ENCODE measurements around the gene SLC13A4. TPM values are rescaled to one million over a fixed set of nuclear protein-coding genes. Genes with fewer than 3 reads are reported as not detected.

SLC13A4 gene
- total RNA-seq, 1 donor from 2014 or later, result 5.2 TPM

GRCh38 chr7:135768467-135768866, 40.5 kb upstream of the SLC13A4 start:
- Mint-ChIP-seq H3K4me3 (no peak overlapping the region), H3K27me3 (peaks cover 12% of the 10 kb centered on the region), H3K27ac (no peak overlapping the region), H3K36me3 (no peaks in the 10 kb centered on the region), H3K4me1 (ENCODE audit: unreplicated experiment) (peaks cover 17% of the 10 kb centered on the region), H3K9me3 (no peaks in the 10 kb centered on the region)
- peak; percentile 15 for DNase-seq (ENCODE audit: extremely low spot score, unreplicated experiment)
- no peak for TF ChIP-seq CTCF (conservative IDR thresholded peaks at IDR 0.05)

- H3K9me3 Mint-ChIP-seq, result no peaks in the 10 kb centered on the region
- no peak overlapping the region for H3K27ac Mint-ChIP-seq
- H3K4me1 Mint-ChIP-seq (ENCODE audit: unreplicated experiment), result peaks cover 13% of the 10 kb centered on the region
- DNase-seq (ENCODE audit: extremely low spot score, unreplicated experiment), result peak; percentile 27
- no peak overlapping the region for H3K4me3 Mint-ChIP-seq
- TF ChIP-seq CTCF (conservative IDR thresholded peaks at IDR 0.05), result no peak
- no peaks in the 10 kb centered on the region for H3K36me3 Mint-ChIP-seq
- H3K27me3 Mint-ChIP-seq, result peaks cover 12% of the 10 kb centered on the region
These were observed 40.1 kb upstream of the SLC13A4 start for GRCh38 chr7:135768064-135768463.

- DNase-seq (ENCODE audit: extremely low spot score, unreplicated experiment), result no peak
- H3K9me3 Mint-ChIP-seq, result peaks cover 5% of the 10 kb centered on the region
- no peak overlapping the region for H3K4me3 Mint-ChIP-seq
- no peak overlapping the region for H3K27ac Mint-ChIP-seq
- no peaks in the 10 kb centered on the region for H3K36me3 Mint-ChIP-seq
- peaks cover 7% of the 10 kb centered on the region for H3K27me3 Mint-ChIP-seq
- no peaks in the 10 kb centered on the region for H3K4me1 Mint-ChIP-seq (ENCODE audit: unreplicated experiment)
- no peak for TF ChIP-seq CTCF (conservative IDR thresholded peaks at IDR 0.05)
These were observed 35.3 kb upstream of the SLC13A4 start for GRCh38 chr7:135763261-135763660.

GRCh38 chr7:135761751-135762488, 33.9 kb upstream of the SLC13A4 start:
- Mint-ChIP-seq H3K9me3 (peaks cover 5% of the 10 kb centered on the region), H3K36me3 (no peaks in the 10 kb centered on the region), H3K27me3 (peaks cover 4% of the 10 kb centered on the region), H3K4me3 (no peak overlapping the region), H3K27ac (peak overlapping the region; percentile 44), H3K4me1 (ENCODE audit: unreplicated experiment) (no peaks in the 10 kb centered on the region)
- TF ChIP-seq CTCF (conservative IDR thresholded peaks at IDR 0.05), result no peak
- peak; percentile 43 for DNase-seq (ENCODE audit: extremely low spot score, unreplicated experiment)

GRCh38 chr7:135759532-135759931, 31.5 kb upstream of the SLC13A4 start:
- Mint-ChIP-seq H3K4me3 (peak overlapping the region; percentile 77), H3K9me3 (peaks cover 5% of the 10 kb centered on the region), H3K27ac (peak overlapping the region; percentile 92), H3K36me3 (no peaks in the 10 kb centered on the region), H3K4me1 (ENCODE audit: unreplicated experiment) (no peaks in the 10 kb centered on the region), H3K27me3 (no peaks in the 10 kb centered on the region)
- no peak for TF ChIP-seq CTCF (conservative IDR thresholded peaks at IDR 0.05)
- no peak for DNase-seq (ENCODE audit: extremely low spot score, unreplicated experiment)
